H9 (cell line): ENCODE measurements around the gene GPR87. TPM values are rescaled to one million over a fixed set of nuclear protein-coding genes. Genes with fewer than 3 reads are reported as not detected.

Experiments
- DNase-seq: peaks from one replicate; pipeline ENCODE4 v3.0.0-alpha.2; 2017
- H2AFZ ChIP-seq: one replicate; pipeline ENCODE4 v1.6.1; 2013; ENCODE audit warnings: mild to moderate bottlenecking, low read length, control low read depth, moderate library complexity
- H2AK5ac ChIP-seq: 2 replicates; pipeline ENCODE4 v1.6.1; 2013; ENCODE audit warnings: low read length, control low read depth, mixed read lengths; ENCODE audit not compliant: insufficient read length
- H2BK120ac ChIP-seq: one replicate; pipeline ENCODE4 v1.6.1; 2013; ENCODE audit warnings: low read depth, mild to moderate bottlenecking, low read length, control low read depth, inconsistent platforms; ENCODE audit not compliant: poor library complexity, severe bottlenecking
- H2BK12ac ChIP-seq: 2 replicates; pipeline ENCODE4 v1.6.1; 2013; ENCODE audit warnings: low read length, control low read depth, mixed read lengths, low read depth; ENCODE audit not compliant: insufficient read length
- H2BK15ac ChIP-seq: 2 replicates; pipeline ENCODE4 v1.6.1; 2013; ENCODE audit warnings: low read depth, low read length, control low read depth
- H2BK20ac ChIP-seq: one replicate; pipeline ENCODE4 v1.6.1; 2013; ENCODE audit warnings: low read depth, mild to moderate bottlenecking, low read length, control low read depth, inconsistent platforms; ENCODE audit not compliant: poor library complexity, severe bottlenecking
- H2BK5ac ChIP-seq: 2 replicates; pipeline ENCODE4 v1.6.1; 2013; ENCODE audit warnings: low read length, control low read depth, mixed read lengths; ENCODE audit not compliant: insufficient read length
- H3K14ac ChIP-seq: 2 replicates; pipeline ENCODE4 v1.6.1; 2013; ENCODE audit warnings: low read length, control low read depth; ENCODE audit not compliant: insufficient read depth
- H3K18ac ChIP-seq: 2 replicates; pipeline ENCODE4 v1.6.1; 2013; ENCODE audit warnings: low read depth, mild to moderate bottlenecking, mixed read lengths, low read length, control low read depth; ENCODE audit not compliant: insufficient read length
- H3K23ac ChIP-seq: 2 replicates; pipeline ENCODE4 v1.6.1; 2013; ENCODE audit warnings: low read length, control low read depth, mixed read lengths, low read depth; ENCODE audit not compliant: insufficient read length
- H3K23me2 ChIP-seq: 2 replicates; pipeline ENCODE4 v1.6.1; 2013; ENCODE audit warnings: low read depth, mild to moderate bottlenecking, mixed read lengths, low read length, control low read depth; ENCODE audit not compliant: insufficient read length, poor library complexity, severe bottlenecking
- H3K27ac ChIP-seq: 2 replicates; pipeline ENCODE4 v1.5.1; 2013; ENCODE audit warnings: low read length, control low read depth, mixed read lengths, low read depth; ENCODE audit not compliant: insufficient read length
- H3K27me3 ChIP-seq: 2 replicates; pipeline ENCODE4 v1.6.1; 2013; ENCODE audit warnings: low read length, control low read depth, inconsistent platforms; ENCODE audit not compliant: insufficient read depth
- H3K4ac ChIP-seq: 2 replicates; pipeline ENCODE4 v1.6.1; 2013; ENCODE audit warnings: low read depth, mild to moderate bottlenecking, control low read depth, inconsistent platforms, low read length, moderate library complexity
- H3K4me1 ChIP-seq: 2 replicates; pipeline ENCODE4 v1.6.1; 2013; ENCODE audit warnings: low read length, control low read depth, inconsistent platforms; ENCODE audit not compliant: insufficient read depth
- H3K4me2 ChIP-seq: 2 replicates; pipeline ENCODE4 v1.6.1; 2013; ENCODE audit warnings: low read length, control low read depth, mixed read lengths; ENCODE audit not compliant: insufficient read length, insufficient read depth
- H3K56ac ChIP-seq: 2 replicates; pipeline ENCODE4 v1.6.1; 2013; ENCODE audit warnings: low read depth, mild to moderate bottlenecking, mixed read lengths, low read length, control low read depth; ENCODE audit not compliant: insufficient read length
- H3K79me1 ChIP-seq: 2 replicates; pipeline ENCODE4 v1.6.1; 2013; ENCODE audit warnings: low read depth, mild to moderate bottlenecking, moderate library complexity, low read length, control low read depth, inconsistent platforms; ENCODE audit not compliant: insufficient read depth, poor library complexity, severe bottlenecking
- H3K79me2 ChIP-seq: 2 replicates; pipeline ENCODE4 v1.6.1; 2013; ENCODE audit warnings: low read length, control low read depth, inconsistent platforms; ENCODE audit not compliant: insufficient read depth
- H3K9ac ChIP-seq: 2 replicates; pipeline ENCODE4 v1.6.1; 2013; ENCODE audit warnings: low read length, control low read depth, mixed read lengths; ENCODE audit not compliant: insufficient read length; ENCODE audit errors: extremely low read depth
- H3K9me3 ChIP-seq: one replicate; pipeline ENCODE4 v1.6.1; 2013; ENCODE audit warnings: low read depth, low read length, inconsistent platforms; ENCODE audit not compliant: control insufficient read depth
- H3T11ph ChIP-seq: one replicate; pipeline ENCODE4 v1.6.1; 2013; ENCODE audit warnings: mild to moderate bottlenecking, low read length, control low read depth, inconsistent platforms
- H4K20me1 ChIP-seq: one replicate; pipeline ENCODE4 v1.6.1; 2013; ENCODE audit not compliant: control insufficient read depth, insufficient read length, insufficient read depth
- H4K5ac ChIP-seq: 2 replicates; pipeline ENCODE4 v1.6.1; 2013; ENCODE audit warnings: low read depth, mild to moderate bottlenecking, mixed read lengths, low read length, control low read depth; ENCODE audit not compliant: insufficient read length
- H4K8ac ChIP-seq: replicated peaks from 2 replicates; pipeline ENCODE4 v1.6.1; 2013; ENCODE audit warnings: low read length, control low read depth, mixed read lengths, low read depth; ENCODE audit not compliant: insufficient read length
- H4K91ac ChIP-seq: 2 replicates; pipeline ENCODE4 v1.6.1; 2013; ENCODE audit warnings: low read depth, mild to moderate bottlenecking, moderate library complexity, mixed read lengths, low read length, control low read depth; ENCODE audit not compliant: insufficient read length
- H3K27ac Mint-ChIP-seq, 3 experiments: 2 replicates in 2 of 3; 3 replicates in 1 of 3; pipeline ENCODE4 v1.8.0; 2020 to 2021; ENCODE audit warnings: mixed read lengths in 3 of 3, mild to moderate bottlenecking in 1 of 3, moderate library complexity in 1 of 3
- H3K27me3 Mint-ChIP-seq: 2 replicates; pipeline ENCODE4 v1.8.0; 2021; ENCODE audit warnings: low read depth, mild to moderate bottlenecking, moderate library complexity, mixed read lengths
- H3K36me3 Mint-ChIP-seq, 3 experiments: 2 replicates in 2 of 3; 3 replicates in 1 of 3; pipeline ENCODE4 v1.8.0; 2020 to 2021; ENCODE audit warnings: low read depth in 3 of 3, mixed read lengths in 3 of 3; ENCODE audit not compliant: insufficient read depth in 1 of 3
- H3K4me1 Mint-ChIP-seq, 2 experiments: 2 replicates each; pipeline ENCODE4 v1.8.0; 2020; ENCODE audit warnings: mixed read lengths in 2 of 2
- H3K4me3 Mint-ChIP-seq, 2 experiments: 2 replicates in 1 of 2; 3 replicates in 1 of 2; pipeline ENCODE4 v1.8.0; 2020 to 2021; ENCODE audit warnings: mild to moderate bottlenecking in 2 of 2, mixed read lengths in 2 of 2, moderate library complexity in 1 of 2
- H3K9me3 Mint-ChIP-seq, 2 experiments: 2 replicates in 1 of 2; 3 replicates in 1 of 2; pipeline ENCODE4 v1.8.0; 2020; ENCODE audit warnings: mild to moderate bottlenecking in 2 of 2, mixed read lengths in 2 of 2, moderate library complexity in 1 of 2
- WGBS: extraction: QIAGEN DNeasy Blood & Tissue Kit; methylation state at CpG from one replicate; pipeline ENCODE4 v1.1.7; 2013; ENCODE audit warnings: missing lambda C conversion rate, low lambda C conversion rate, mixed read lengths; ENCODE audit not compliant: insufficient read length; ENCODE audit errors: extremely low coverage; 5-methylcytosine and 5-hydroxymethylcytosine counted together
- total RNA-seq: library from RNA; stranded (reverse); gene quantifications from 2 replicates; pipeline ENCODE4 v1.2.1, GENCODE V29; 2021
- TF ChIP-seq, protein P1 (sequence below): fragments of 200-600 bp; sonication (generic); conservative IDR thresholded peaks from 3 replicates; pipeline ENCODE4 v1.8.0; 2021; ENCODE audit warnings: antibody characterized with exemption, mild to moderate bottlenecking

GPR87 gene
- total RNA-seq, 1 experiment from 2014 or later, result 0.33 TPM

DNA sequence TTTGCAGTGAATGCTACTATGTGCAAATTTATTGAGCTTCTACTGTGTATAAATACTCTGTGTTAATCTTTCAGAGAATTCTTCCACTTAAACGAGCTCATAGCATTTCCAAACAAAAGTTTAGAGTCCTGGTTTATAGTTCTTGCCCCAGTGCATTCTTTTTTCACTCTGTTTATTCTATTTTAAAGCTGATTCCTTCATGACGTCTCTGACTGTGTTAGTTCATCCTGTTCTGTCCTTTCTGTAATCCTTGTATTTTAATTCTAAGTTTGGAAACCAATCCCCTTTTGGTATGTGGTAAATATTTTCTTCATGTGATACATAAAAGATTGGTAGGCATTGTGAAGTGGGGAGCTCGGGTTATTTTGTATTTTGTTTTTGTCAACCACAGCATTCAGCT lies 57.0 kb downstream of the GPR87 start:
- Histone ChIP-seq H2BK20ac (no peak overlapping the region), H3K4me1 (no peaks in the 10 kb centered on the region), H2BK15ac (no peak overlapping the region), H3K23ac (no peak overlapping the region), H3K14ac (no peak overlapping the region), H3K79me2 (no peaks in the 10 kb centered on the region), H4K8ac (no peak overlapping the region), H3K9me3 (no peaks in the 10 kb centered on the region), H4K5ac (no peak overlapping the region), H3K18ac (no peak overlapping the region), H3K9ac (no peak overlapping the region), H4K91ac (no peak overlapping the region), H3T11ph (no peak overlapping the region), H3K79me1 (no peaks in the 10 kb centered on the region), H3K56ac (no peak overlapping the region), H3K23me2 (no peaks in the 10 kb centered on the region), H3K27ac (no peak overlapping the region), H3K4ac (no peak overlapping the region), H2BK120ac (no peak overlapping the region), H2BK5ac (no peak overlapping the region), H3K27me3 (no peaks in the 10 kb centered on the region), H2AK5ac (no peak overlapping the region), H2BK12ac (no peak overlapping the region), H2AFZ (no peak overlapping the region), H4K20me1 (no peaks in the 10 kb centered on the region), H3K4me2 (no peak overlapping the region)
- DNase-seq, result no peak
- H3K36me3 Mint-ChIP-seq, result peaks cover 0 to 4% (median 3%) of the 10 kb centered on the region in 3 experiments; a peak in 3 of 7 replicates
- H3K27ac Mint-ChIP-seq, result peak overlapping the region in 1 of 3 experiments; percentile 9; a peak in 1 of 7 replicates
- TF ChIP-seq, protein P1, sequence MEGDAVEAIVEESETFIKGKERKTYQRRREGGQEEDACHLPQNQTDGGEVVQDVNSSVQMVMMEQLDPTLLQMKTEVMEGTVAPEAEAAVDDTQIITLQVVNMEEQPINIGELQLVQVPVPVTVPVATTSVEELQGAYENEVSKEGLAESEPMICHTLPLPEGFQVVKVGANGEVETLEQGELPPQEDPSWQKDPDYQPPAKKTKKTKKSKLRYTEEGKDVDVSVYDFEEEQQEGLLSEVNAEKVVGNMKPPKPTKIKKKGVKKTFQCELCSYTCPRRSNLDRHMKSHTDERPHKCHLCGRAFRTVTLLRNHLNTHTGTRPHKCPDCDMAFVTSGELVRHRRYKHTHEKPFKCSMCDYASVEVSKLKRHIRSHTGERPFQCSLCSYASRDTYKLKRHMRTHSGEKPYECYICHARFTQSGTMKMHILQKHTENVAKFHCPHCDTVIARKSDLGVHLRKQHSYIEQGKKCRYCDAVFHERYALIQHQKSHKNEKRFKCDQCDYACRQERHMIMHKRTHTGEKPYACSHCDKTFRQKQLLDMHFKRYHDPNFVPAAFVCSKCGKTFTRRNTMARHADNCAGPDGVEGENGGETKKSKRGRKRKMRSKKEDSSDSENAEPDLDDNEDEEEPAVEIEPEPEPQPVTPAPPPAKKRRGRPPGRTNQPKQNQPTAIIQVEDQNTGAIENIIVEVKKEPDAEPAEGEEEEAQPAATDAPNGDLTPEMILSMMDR, result no peak
- no peaks in the 10 kb centered on the region for H3K9me3 Mint-ChIP-seq
- no peaks in the 10 kb centered on the region for H3K4me1 Mint-ChIP-seq
- H3K4me3 Mint-ChIP-seq, result no peak overlapping the region
- WGBS, result no CpG with 5 or more reads among the region's 3 CpGs
- no peaks in the 10 kb centered on the region for H3K27me3 Mint-ChIP-seq
